SK-N-SH treated with all-trans-retinoic acid at 6 μM for 48 hours (cell line): ENCODE data around the gene PCDHA2.
"Not testable (repeated sequence)": the region's sequence is repeated elsewhere in the genome, so short reads cannot be mapped to it uniquely, and the experiment has no call there.

Experiments used
- ATAC-seq: fragments of 200-7000 bp; cut with Tn5 transposase; 3 replicates; pipeline ENCODE4 v1.9.1; 2020; ENCODE audit warnings: mild to moderate bottlenecking, moderate library complexity
- ARNTL ChIP-seq: fragments of 450-650 bp; formaldehyde crosslinking; IDR thresholded peaks from 2 replicates; pipeline ENCODE4 v1.5.0; 2020; ENCODE audit warnings: low read depth, mild to moderate bottlenecking, moderate library complexity, borderline replicate concordance
- CREB5 ChIP-seq: fragments of 250-450 bp; sonication (Bioruptor Pico); IDR thresholded peaks from 2 replicates; pipeline ENCODE4 v1.5.1; 2020; ENCODE audit warnings: low read depth, mild to moderate bottlenecking, moderate library complexity
- CSDC2 ChIP-seq: fragments of 250-450 bp; sonication (Bioruptor Pico); IDR thresholded peaks from 2 replicates; pipeline ENCODE4 v1.5.0; 2020; ENCODE audit warnings: mild to moderate bottlenecking, moderate library complexity
- CSRNP3 ChIP-seq: fragments of 250-450 bp; sonication (Bioruptor Pico); IDR thresholded peaks from 2 replicates; pipeline ENCODE4 v1.5.1; 2021; ENCODE audit warnings: mild to moderate bottlenecking, moderate library complexity
- ESRRG ChIP-seq: fragments of 250-450 bp; sonication (Bioruptor Pico); IDR thresholded peaks from 2 replicates; pipeline ENCODE4 v1.6.1; 2021; ENCODE audit warnings: mild to moderate bottlenecking
- ISL1 ChIP-seq: fragments of 250-450 bp; sonication (Bioruptor Pico); IDR thresholded peaks from 2 replicates; pipeline ENCODE4 v2.1.2; 2022; ENCODE audit warnings: mild to moderate bottlenecking, moderate library complexity
- OSR1 ChIP-seq: fragments of 250-450 bp; sonication (Bioruptor Pico); IDR thresholded peaks from 2 replicates; pipeline ENCODE4 v1.8.0; 2022; ENCODE audit warnings: moderate library complexity, mild to moderate bottlenecking, inconsistent platforms
- PPARA ChIP-seq: fragments of 250-450 bp; sonication (Bioruptor Pico); IDR thresholded peaks from 2 replicates; pipeline ENCODE4 v1.5.0; 2020; ENCODE audit warnings: mild to moderate bottlenecking, borderline replicate concordance
- RARB ChIP-seq: fragments of 250-450 bp; sonication (Bioruptor Pico); IDR thresholded peaks from 2 replicates; pipeline ENCODE4 v1.8.0; 2021; ENCODE audit warnings: mild to moderate bottlenecking, moderate library complexity
- SNAI2 ChIP-seq: fragments of 250-450 bp; sonication (Bioruptor Pico); IDR thresholded peaks from 2 replicates; pipeline ENCODE4 v1.5.0; 2020; ENCODE audit warnings: mild to moderate bottlenecking, moderate library complexity
- TCF4 ChIP-seq: fragments of 250-450 bp; sonication (Bioruptor Pico); IDR thresholded peaks from 2 replicates; pipeline ENCODE4 v1.8.0; 2021; ENCODE audit warnings: mild to moderate bottlenecking, moderate library complexity, borderline replicate concordance
- TSHZ2 ChIP-seq: fragments of 250-450 bp; sonication (Bioruptor Pico); IDR thresholded peaks from 2 replicates; pipeline ENCODE4 v1.5.0; 2020; ENCODE audit warnings: mild to moderate bottlenecking, moderate library complexity
- ZC3H10 ChIP-seq: fragments of 250-450 bp; sonication (Bioruptor Pico); IDR thresholded peaks from 2 replicates; pipeline ENCODE4 v1.5.1; 2021; ENCODE audit warnings: mild to moderate bottlenecking, moderate library complexity
- ZFP3 ChIP-seq: fragments of 250-450 bp; sonication (Bioruptor Pico); IDR thresholded peaks from 2 replicates; pipeline ENCODE4 v1.5.0; 2020; ENCODE audit warnings: mild to moderate bottlenecking, moderate library complexity
- ZFP30 ChIP-seq: fragments of 450-650 bp; formaldehyde crosslinking; IDR thresholded peaks from 2 replicates; pipeline ENCODE4 v1.5.0; 2022; ENCODE audit warnings: mild to moderate bottlenecking, moderate library complexity
- ZNF565 ChIP-seq: fragments of 450-650 bp; formaldehyde crosslinking; conservative IDR thresholded peaks from 2 replicates; pipeline ENCODE4 v1.5.0; 2020; ENCODE audit warnings: low read depth, mild to moderate bottlenecking, moderate library complexity
- ZNF70 ChIP-seq: fragments of 450-650 bp; formaldehyde crosslinking; IDR thresholded peaks from 2 replicates; pipeline ENCODE4 v1.5.0; 2020; ENCODE audit warnings: mild to moderate bottlenecking, moderate library complexity
- TF ChIP-seq, protein P1 (sequence below): fragments of 250-450 bp; sonication (Bioruptor Pico); IDR thresholded peaks from 2 replicates; pipeline ENCODE4 v1.8.0; 2020; ENCODE audit warnings: mild to moderate bottlenecking, moderate library complexity, borderline replicate concordance
- TF ChIP-seq, protein P2 (sequence below): fragments of 250-450 bp; sonication (Bioruptor Pico); IDR thresholded peaks from 2 replicates; pipeline ENCODE4 v1.8.0; 2021; ENCODE audit warnings: low read depth, mild to moderate bottlenecking, moderate library complexity, borderline replicate concordance

The PCDHA2 gene

GRCh38 chr5:140822281-140822629 is 27.6 kb downstream of the PCDHA2 start:
- ATAC-seq = no peak
- TF ChIP-seq ZFP30 (no peak), ZC3H10 (CRISPR knock-in tag) (no peak), SNAI2 (no peak), ARNTL (no peak), PPARA (CRISPR knock-in tag) (no peak)

GRCh38 chr5:140822969-140823368 is 28.3 kb downstream of the PCDHA2 start:
- not testable (repeated sequence) for ATAC-seq

GRCh38 chr5:140823475-140823874 is 28.8 kb downstream of the PCDHA2 start:
- no peak for ATAC-seq
- TF ChIP-seq, protein P1, sequence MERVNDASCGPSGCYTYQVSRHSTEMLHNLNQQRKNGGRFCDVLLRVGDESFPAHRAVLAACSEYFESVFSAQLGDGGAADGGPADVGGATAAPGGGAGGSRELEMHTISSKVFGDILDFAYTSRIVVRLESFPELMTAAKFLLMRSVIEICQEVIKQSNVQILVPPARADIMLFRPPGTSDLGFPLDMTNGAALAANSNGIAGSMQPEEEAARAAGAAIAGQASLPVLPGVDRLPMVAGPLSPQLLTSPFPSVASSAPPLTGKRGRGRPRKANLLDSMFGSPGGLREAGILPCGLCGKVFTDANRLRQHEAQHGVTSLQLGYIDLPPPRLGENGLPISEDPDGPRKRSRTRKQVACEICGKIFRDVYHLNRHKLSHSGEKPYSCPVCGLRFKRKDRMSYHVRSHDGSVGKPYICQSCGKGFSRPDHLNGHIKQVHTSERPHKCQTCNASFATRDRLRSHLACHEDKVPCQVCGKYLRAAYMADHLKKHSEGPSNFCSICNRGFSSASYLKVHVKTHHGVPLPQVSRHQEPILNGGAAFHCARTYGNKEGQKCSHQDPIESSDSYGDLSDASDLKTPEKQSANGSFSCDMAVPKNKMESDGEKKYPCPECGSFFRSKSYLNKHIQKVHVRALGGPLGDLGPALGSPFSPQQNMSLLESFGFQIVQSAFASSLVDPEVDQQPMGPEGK (CRISPR knock-in tag) = no peak
- no peak for TF ChIP-seq OSR1
- TF ChIP-seq SNAI2 = no peak
- no peak for TF ChIP-seq TSHZ2

GRCh38 chr5:140827704-140828361 is 33.2 kb downstream of the PCDHA2 start, which contains the start of gene PCDHA6:
TSS of gene PCDHA6 (plus strand) at chr5:140827960. CDS start at chr5:140828092, 132 bp downstream.
- ATAC-seq = no peak

More at GRCh38 chr5:140827704-140828361, 33.2 kb downstream of the PCDHA2 start, which contains the start of gene PCDHA6:
- TF ChIP-seq CREB5 (CRISPR knock-in tag) (no peak), CSDC2 (CRISPR knock-in tag) (no peak), CSRNP3 (CRISPR knock-in tag) (no peak), ZC3H10 (CRISPR knock-in tag) (no peak), ISL1 (CRISPR knock-in tag) (no peak), PPARA (CRISPR knock-in tag) (no peak), ZNF565 (CRISPR knock-in tag) (no peak), RARB (CRISPR knock-in tag) (no peak), TCF4 (CRISPR knock-in tag) (no peak), ESRRG (no peak), SNAI2 (no peak), ZFP3 (CRISPR knock-in tag) (no peak), ZNF70 (CRISPR knock-in tag) (no peak)
- TF ChIP-seq, protein P1 (CRISPR knock-in tag) = no peak
- TF ChIP-seq, protein P2, sequence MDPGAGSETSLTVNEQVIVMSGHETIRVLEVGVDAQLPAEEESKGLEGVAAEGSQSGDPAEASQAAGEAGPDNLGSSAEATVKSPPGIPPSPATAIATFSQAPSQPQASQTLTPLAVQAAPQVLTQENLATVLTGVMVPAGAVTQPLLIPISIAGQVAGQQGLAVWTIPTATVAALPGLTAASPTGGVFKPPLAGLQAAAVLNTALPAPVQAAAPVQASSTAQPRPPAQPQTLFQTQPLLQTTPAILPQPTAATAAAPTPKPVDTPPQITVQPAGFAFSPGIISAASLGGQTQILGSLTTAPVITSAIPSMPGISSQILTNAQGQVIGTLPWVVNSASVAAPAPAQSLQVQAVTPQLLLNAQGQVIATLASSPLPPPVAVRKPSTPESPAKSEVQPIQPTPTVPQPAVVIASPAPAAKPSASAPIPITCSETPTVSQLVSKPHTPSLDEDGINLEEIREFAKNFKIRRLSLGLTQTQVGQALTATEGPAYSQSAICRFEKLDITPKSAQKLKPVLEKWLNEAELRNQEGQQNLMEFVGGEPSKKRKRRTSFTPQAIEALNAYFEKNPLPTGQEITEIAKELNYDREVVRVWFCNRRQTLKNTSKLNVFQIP (CRISPR knock-in tag) = no peak
- TF ChIP-seq, all 23 proteins: peak for 0
